HG02678 (cell line): Measurements from ENCODE around the gene XPNPEP2.
"Not testable (repeated sequence)": the region's sequence is repeated elsewhere in the genome, so short reads cannot be mapped to it uniquely, and the experiment has no call there.

Experiments
- ATAC-seq: cut with Tn5 transposase; IDR thresholded peaks from one replicate; pipeline ENCODE4 v1.9.1; 2021; ENCODE audit warnings: mild to moderate bottlenecking, moderate library complexity; ENCODE audit not compliant: unreplicated experiment

Gene XPNPEP2

DNA sequence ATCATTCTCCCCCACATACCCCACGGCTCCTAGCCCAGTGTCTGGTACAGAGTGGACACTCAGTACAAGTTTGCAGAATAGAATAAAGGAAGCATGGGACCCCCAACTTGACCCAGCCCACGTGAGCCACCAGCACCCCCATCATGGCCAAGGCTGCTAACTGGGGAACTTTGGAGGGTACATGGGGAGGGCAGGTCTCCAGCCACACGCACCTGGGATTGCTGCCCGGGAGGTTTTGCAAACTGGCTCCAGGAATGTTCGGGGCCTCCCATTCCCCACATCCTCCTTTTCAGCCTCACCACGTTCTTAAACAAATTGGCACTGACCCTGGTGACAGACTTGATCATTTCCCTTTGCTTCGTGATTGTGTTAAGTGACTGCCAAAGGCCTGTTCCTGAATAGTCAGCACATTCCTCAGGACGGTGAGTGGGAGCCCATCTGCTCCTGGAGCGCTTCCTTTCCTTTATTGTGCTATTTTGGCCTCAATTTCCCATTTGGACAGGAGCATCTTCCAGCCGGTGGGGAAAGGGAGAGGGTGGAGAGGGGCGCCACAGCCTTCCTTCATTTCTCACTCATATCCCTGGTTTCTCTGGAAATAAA, 18.7 kb upstream of the XPNPEP2 start:
- ATAC-seq: no peak

DNA sequence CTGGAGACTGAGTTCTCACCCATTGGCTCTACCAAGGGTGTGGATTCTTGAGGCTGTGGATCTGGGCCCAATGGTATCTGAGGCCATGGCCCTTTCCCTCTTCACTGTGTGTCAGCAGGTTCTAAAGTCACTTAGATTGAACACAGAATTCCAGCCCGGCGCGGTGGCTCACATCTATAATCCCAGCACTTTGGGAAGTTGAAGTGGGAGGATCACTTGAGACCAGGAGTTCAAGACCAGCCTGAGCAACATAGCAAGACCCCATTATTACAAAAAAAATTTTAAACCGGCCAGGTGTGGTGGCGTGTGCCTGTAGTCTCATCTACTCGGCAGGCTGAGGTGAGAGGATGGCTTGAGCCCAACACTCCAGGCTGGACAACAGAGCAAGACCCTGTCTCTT, 18.0 kb upstream of the XPNPEP2 start:
- ATAC-seq: no peak

DNA sequence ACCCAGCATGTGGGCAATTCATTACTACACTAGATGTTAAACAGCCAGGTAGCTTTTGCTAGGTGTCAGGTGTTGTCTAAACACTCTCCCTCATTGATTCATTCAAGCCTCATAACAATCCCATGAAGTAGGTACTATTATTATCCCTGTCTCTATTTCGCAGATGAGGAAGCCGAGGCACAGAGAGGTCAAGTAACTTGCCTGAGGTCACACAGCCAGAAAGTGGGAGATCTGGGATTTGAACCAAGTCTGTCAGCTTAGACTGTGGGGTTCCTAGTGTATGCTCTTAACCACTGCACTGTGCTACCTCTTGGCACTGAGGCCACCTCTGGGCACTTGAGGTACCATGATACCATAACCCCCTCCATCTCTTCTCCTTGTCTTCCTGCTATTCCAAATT, 17.4 kb upstream of the XPNPEP2 start:
- no peak for ATAC-seq

DNA sequence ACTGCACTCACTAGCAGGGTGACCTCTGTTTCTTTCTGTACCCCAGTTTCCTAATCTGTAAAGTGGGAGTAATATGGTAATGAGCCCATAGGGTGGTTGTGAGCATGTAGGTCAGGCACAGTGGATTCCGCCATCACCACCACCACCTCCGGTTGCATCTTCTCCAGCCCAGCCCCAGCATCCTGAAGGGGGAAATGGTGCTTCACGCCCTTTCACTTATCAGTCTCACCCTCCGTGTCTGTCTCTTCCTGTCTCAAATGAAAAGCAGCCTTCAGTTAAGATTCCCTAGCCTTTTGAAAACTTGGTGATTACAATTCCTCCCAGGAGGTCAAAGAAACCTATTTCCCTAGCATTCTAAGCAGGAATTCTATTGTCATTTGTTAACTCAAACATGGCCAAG, 16.9 kb upstream of the XPNPEP2 start:
- no peak for ATAC-seq

GRCh38 chrX:129723511-129723910, 15.3 kb upstream of the XPNPEP2 start:
- ATAC-seq: no peak

DNA sequence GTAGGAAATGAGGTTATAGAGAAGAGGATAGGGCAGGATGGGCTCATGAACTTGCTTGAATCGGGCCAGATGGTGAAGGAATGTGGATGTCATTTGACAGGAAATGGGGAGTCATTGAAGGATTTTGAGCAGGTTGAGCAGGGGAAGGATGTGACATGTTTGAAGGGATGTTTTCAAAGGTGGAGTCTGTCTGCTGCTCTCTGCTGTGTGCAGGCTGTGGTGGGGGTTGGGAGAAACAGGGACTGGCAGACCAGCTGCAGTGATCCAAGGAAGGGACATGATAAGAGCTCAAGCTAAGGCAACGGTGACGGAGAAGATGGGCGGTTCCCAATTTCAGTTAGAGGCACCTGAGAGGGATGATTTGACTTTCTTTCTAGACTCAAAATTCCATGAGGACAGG, 14.0 kb upstream of the XPNPEP2 start:
- no peak for ATAC-seq

DNA sequence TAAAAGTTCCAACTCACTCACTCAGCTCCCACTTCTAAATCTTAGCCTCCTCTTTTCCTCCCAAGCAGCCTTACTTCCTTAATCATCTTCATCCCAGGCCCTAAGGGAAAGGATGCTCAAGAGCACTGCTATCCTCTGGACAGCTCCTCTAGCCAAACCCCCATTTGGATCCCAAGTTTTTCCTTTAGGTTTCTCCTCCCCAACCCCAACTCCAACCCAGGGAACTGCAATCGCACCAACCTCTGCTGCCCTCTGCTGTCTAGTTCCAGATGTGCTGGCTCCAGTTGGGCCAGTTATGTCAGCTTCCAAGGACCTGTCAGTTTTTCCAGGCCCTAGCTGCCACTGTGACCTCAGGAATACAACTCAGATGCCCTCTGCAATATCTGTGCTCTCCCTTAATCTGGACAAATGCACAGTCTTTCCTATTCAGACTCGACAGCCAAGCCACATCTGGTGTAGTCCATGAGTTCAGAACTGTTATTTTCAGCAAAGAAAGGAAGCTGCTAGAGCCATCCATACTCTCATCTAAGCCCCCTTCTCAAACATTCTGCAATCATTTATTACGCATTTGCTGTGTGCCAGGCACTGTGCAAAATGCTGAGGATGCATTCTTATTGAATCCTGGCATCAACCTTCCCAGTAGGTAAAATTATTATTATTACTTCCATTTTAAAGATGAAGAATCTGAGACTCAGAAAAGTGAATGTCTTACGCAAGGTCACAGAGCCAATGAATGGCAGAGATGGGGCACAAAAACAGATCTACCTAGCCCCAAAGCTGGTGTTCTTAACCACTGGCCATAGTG, 12.3 kb upstream of the XPNPEP2 start:
- no peak for ATAC-seq

GRCh38 chrX:129728061-129728460, 10.7 kb upstream of the XPNPEP2 start:
- no peak for ATAC-seq

GRCh38 chrX:129731228-129731627, 7.6 kb upstream of the XPNPEP2 start:
- no peak for ATAC-seq

- ATAC-seq: no peak
Observed at GRCh38 chrX:129732857-129733256, 5.9 kb upstream of the XPNPEP2 start.

DNA sequence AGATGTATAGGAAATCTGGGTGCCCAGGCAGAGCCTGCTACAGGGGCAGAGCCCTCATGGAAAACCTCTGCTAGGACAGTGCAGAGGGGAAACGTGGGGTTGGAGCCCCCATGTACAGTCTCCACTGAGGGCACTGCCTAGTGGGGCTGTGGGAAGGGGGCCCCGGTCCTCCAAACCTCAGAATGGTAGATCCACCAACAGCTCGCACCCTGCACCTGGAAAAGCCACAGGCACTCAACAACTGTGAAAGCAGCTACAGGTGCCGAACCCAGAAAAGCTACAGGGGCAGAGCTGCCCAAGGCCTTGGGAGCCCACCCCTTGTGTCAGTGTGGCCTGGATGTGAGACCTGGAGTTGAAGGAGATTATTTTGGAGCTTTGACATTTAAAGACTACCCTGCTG, 5.4 kb upstream of the XPNPEP2 start:
- ATAC-seq: no peak

DNA sequence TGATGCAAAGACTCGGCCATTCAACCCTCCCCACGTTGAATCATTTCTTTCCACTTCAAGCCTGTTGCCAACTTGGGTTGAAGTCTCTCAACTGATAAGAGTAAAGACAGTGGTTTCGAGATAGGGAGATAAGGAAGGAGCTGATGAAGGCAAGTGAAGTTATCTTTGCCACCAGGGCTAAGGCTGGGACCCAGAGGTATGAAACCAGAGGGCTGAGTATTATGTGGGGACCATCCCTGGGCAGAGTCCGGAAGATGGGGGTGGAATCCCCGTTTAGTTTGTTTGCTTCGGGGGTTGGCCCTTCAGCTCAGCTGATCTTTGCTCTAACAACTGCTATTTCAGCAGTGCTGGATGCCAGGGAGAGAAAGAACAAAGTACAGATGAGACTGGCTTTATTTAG, 2.3 kb upstream of the XPNPEP2 start:
- no peak for ATAC-seq

DNA sequence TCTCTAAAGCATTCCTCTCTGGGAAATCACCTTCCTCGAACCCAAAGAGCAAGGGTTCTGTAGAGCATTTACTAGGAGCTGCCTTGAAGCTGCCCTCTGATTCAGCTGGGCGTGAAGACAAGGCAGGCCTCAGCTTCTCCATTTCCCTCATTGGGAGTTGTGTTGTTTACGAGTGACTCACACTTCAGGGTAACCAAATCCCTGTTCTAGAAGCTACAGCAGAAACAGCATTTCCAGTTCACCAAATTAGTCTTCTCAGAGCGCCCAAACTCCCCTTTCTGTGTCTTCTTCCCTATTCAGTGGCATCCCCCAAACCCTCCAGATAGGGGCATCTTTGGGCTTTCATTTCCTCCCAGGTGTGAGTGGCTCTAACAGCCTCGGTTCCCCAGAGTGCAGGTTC, 863 bp upstream of the XPNPEP2 start:
- ATAC-seq: no peak

DNA sequence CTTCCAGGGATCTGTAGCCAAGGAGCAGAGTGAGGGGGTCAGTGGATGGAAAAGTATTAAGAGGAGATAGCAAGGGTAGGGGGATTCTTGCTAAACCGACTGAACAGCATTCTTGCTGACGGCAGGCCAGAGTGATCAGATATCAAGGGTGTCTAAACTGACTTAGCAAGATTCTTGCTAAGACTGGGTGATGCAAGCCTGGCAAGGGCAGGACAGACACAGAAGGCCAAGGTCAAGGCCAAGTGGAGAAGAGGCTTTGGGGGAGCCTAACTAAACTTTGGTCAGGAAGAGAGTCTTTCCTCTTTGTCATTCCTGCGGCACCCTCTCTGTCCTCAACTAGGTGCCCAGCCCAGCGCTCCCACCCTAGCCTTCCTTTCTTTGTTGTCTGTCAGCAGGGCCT, 799 bp downstream of the XPNPEP2 start:
- ATAC-seq: no peak

GRCh38 chrX:129741880-129742758, 3.3 kb downstream of the XPNPEP2 start:
- no peak for ATAC-seq

GRCh38 chrX:129742759-129743152, 4.0 kb downstream of the XPNPEP2 start:
- not testable (repeated sequence) for ATAC-seq

DNA sequence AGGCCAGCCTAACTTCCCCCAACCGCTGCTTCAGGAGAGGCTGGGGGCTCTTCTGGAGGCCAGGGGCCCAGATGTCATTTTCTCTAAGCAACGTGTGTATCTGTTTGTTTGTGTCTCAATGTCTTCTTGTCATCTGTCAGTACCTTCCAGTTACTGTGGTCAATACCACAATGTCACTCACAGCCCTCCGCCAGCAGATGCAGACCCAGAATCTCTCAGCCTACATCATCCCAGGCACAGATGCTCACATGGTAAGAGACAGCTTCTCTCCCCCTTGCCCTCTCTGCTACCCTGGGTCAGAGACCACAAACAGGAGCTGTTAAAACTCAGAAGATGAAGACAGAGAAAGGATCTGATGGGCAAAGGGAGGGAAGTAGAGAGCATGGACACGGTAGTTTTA, 5.0 kb downstream of the XPNPEP2 start:
- ATAC-seq: no peak

GRCh38 chrX:129744861-129745321, 6.1 kb downstream of the XPNPEP2 start:
- no peak for ATAC-seq

DNA sequence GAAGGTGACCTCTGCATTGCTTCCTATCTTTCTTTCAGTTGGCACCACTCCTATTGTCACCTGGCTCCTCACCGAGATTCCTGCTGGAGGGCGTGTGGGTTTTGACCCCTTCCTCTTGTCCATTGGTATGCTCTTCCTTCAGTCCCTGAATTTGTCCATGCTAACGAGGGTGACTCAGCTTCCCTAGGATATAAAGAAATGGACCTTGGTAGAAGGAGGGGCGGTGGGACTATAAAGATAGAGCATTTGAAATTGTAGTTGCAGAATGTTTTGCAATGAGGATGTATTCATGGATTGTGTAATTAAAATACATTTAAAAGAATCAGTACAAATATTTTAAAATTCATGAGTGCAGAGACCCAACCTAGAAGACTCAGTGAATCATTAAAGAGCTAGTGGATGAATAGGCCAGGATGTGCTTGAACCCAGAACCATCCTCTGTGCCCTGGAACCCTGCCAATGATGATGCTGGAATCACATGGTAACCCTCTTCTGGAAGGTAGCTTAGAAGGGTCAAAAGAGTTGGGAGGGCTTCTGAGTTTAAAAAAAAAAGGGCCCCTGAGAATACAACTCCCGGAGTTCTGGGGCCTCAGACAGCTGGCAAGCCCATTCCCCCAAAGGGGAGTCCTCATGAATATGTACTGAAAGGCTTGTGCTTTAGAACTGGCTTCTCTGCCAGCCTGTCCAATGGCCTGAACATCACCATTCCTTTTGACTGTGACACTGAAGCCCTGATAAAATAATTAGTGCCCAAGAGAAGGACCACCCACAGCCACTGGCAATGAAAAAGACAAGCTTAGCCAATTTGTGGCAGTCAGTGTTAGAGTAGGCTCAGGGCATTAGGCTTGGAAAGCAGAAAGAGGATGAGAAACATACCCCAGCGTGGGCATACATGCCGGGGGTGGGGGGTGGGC, 8.0 kb downstream of the XPNPEP2 start:
- ATAC-seq: no peak

- ATAC-seq: no peak
Observed at GRCh38 chrX:129747533-129747932, 8.8 kb downstream of the XPNPEP2 start.

DNA sequence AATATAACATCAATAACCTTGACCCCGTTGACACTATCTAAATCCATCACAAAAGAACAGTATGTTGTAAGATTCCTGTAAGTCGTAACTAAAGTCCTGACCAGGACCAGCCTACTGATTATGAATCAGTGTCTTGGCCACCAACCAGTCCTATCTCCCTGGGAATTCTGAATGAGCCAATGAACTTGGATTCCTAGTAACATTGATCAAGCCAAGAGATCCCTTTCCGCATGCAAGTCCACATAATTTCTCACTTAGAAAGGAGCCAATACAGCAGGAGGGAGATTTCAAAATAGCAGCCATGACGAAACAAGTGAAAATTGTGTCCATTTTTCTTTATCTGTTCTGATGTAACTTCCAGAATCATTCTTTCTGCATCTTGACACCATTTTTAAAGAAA, 9.5 kb downstream of the XPNPEP2 start:
- ATAC-seq: no peak
